HG03558 (cell line): Measurements from ENCODE around the gene ARVCF.

Experiments
- ATAC-seq: cut with Tn5 transposase; IDR thresholded peaks from one replicate; pipeline ENCODE4 v1.9.1; 2021; ENCODE audit warnings: moderate number of reproducible peaks; ENCODE audit not compliant: unreplicated experiment; ENCODE audit errors: extremely low read depth

The ARVCF gene

GRCh38 chr22:19964701-19965386 is 51.8 kb downstream of the ARVCF start:
- no peak for ATAC-seq

GRCh38 chr22:19963863-19964642 is 52.6 kb downstream of the ARVCF start:
- ATAC-seq, result no peak

GRCh38 chr22:19962909-19963806 is 53.5 kb downstream of the ARVCF start:
- no peak for ATAC-seq

- ATAC-seq, result no peak
Measured at GRCh38 chr22:19962246-19962908, 54.2 kb downstream of the ARVCF start.

GRCh38 chr22:19961868-19962245 is 54.8 kb downstream of the ARVCF start:
- no peak for ATAC-seq

GRCh38 chr22:19961201-19961580 is 55.4 kb downstream of the ARVCF start:
- ATAC-seq, result no peak

- no peak for ATAC-seq
Measured at GRCh38 chr22:19960491-19961200, 56.0 kb downstream of the ARVCF start.

- no peak for ATAC-seq
Measured at GRCh38 chr22:19959587-19960490, 56.8 kb downstream of the ARVCF start.

GRCh38 chr22:19959043-19959586 is 57.5 kb downstream of the ARVCF start:
- no peak for ATAC-seq

GRCh38 chr22:19958083-19959042 is 58.3 kb downstream of the ARVCF start:
- ATAC-seq, result no peak

GRCh38 chr22:19957445-19957844 is 59.2 kb downstream of the ARVCF start:
- no peak for ATAC-seq

- no peak for ATAC-seq
Measured at GRCh38 chr22:19955241-19956128, 61.1 kb downstream of the ARVCF start.

GRCh38 chr22:19951346-19951745 is 65.3 kb downstream of the ARVCF start:
- ATAC-seq, result no peak

GRCh38 chr22:19948057-19948760 is 68.4 kb downstream of the ARVCF start:
- no peak for ATAC-seq

- no peak for ATAC-seq
Measured at GRCh38 chr22:19943082-19944026, 73.3 kb downstream of the ARVCF start.
